PC-9 (cell line): ENCODE data around the gene SPTLC1.

ENCODE experiments used
- EZH2 ChIP-seq: fragments of 200-600 bp; sonication (generic); IDR thresholded peaks from 2 replicates; pipeline ENCODE4 v1.8.0; 2017; ENCODE audit warnings: antibody characterized with exemption, low read depth
- TF ChIP-seq, protein P1 (sequence below): fragments of 200-600 bp; sonication (generic); conservative IDR thresholded peaks from 2 replicates; pipeline ENCODE4 v1.6.1; 2017; ENCODE audit warnings: mixed run types, antibody characterized with exemption, mild to moderate bottlenecking, moderate library complexity

DNA sequence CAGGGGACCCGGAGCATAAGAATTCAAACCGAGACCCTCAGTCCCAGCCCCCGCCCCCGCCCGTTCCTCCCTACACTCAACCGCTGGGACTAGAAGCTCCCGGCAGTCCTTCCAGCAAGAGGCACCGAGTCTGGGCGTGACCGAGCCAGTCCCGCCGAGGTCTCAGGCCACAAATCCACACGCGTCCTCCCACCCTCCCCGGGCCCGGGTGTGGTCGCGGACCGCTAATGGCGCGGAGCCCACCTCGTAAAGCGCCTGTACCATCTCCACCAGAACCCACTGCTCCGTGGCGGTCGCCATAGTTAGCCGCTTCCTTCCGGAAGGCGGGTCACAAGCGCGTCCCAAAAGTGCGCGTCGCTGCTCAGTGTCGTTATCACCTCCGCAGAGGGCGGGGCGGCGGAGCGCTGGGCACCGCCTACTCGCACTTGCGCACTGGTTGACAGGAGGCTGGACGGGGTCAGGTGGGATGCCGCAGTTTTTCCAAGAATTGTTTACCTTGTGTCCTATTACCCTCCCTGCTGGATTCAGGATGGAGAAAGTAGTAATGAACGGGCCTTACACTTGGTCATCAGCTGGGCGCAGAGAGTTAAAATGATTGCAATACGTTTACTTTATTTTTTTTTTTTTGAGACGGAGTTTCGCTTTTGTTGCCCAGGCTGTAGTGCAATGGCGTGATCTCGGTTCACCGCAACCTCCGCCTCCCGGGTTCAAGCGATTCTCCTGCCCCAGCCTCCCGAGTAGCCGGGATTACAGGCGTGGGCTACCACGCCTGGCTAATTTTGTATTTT, at the start of gene SPTLC1:
- TF ChIP-seq, protein P1, sequence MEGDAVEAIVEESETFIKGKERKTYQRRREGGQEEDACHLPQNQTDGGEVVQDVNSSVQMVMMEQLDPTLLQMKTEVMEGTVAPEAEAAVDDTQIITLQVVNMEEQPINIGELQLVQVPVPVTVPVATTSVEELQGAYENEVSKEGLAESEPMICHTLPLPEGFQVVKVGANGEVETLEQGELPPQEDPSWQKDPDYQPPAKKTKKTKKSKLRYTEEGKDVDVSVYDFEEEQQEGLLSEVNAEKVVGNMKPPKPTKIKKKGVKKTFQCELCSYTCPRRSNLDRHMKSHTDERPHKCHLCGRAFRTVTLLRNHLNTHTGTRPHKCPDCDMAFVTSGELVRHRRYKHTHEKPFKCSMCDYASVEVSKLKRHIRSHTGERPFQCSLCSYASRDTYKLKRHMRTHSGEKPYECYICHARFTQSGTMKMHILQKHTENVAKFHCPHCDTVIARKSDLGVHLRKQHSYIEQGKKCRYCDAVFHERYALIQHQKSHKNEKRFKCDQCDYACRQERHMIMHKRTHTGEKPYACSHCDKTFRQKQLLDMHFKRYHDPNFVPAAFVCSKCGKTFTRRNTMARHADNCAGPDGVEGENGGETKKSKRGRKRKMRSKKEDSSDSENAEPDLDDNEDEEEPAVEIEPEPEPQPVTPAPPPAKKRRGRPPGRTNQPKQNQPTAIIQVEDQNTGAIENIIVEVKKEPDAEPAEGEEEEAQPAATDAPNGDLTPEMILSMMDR: no peak
- no peak for TF ChIP-seq EZH2
